HCT116 (cell line): ENCODE data around the gene MIGA1. TPM values are rescaled to one million over a fixed set of nuclear protein-coding genes. Genes with fewer than 3 reads are reported as not detected.
"Not testable (repeated sequence)": the region's sequence is repeated elsewhere in the genome, so short reads cannot be mapped to it uniquely, and the experiment has no call there.

ENCODE experiments used
- ATAC-seq: fragments of 200-7000 bp; cut with Tn5 transposase; 2 replicates; pipeline ENCODE4 v1.9.1; 2020; ENCODE audit warnings: mild to moderate bottlenecking, moderate library complexity
- BruUV-seq: library from RNA; stranded (reverse); fragments of 400-500 nt; replicated peaks from 2 replicates; lab custom pipeline; 2021; lab: Mats Ljungman, UMichigan
- CTCF ChIA-PET: fragments of 300-600 bp; sonication (Branson Sonifier 250); formaldehyde crosslinking; loops from one replicate; lab custom pipeline; 2021; ENCODE audit warnings: antibody characterized with exemption; lab: Charles Lee
- POLR2A ChIA-PET: fragments of 300-600, 350-600 bp; sonication (Branson Sonifier 250); formaldehyde crosslinking; loops from one replicate; lab custom pipeline; 2021; ENCODE audit warnings: antibody characterized with exemption; lab: Charles Lee
- RAD21 ChIA-PET, 2 experiments: fragments of 300-600 bp; sonication (Branson Sonifier 250); formaldehyde crosslinking; loops; one replicate each; lab custom pipeline; 2023; ENCODE audit warnings: low total read pairs in 2 of 2; ENCODE audit not compliant: uncharacterized antibody in 2 of 2, unreplicated experiment in 2 of 2, low non-redundant PET in 1 of 2; lab: Charles Lee
- DNase-seq: peaks from one replicate; pipeline ENCODE4 v3.0.0-alpha.2; 2010; ENCODE audit warnings: low read depth, low spot score
- H2AFZ ChIP-seq: fragments of 200-600 bp; shearing (Covaris generic), sonication (generic); 2 replicates; pipeline ENCODE4 v1.6.1; 2017; ENCODE audit warnings: low read depth, mixed run types, mixed read lengths, antibody characterized with exemption, low read length; ENCODE audit not compliant: poor library complexity, severe bottlenecking
- H3K27ac ChIP-seq: 2 replicates; pipeline ENCODE4 v1.5.1; 2012; ENCODE audit warnings: low read depth, low read length
- H3K27me3 ChIP-seq: fragments of 200-600 bp; sonication (generic); 2 replicates; pipeline ENCODE4 v1.6.1; 2016; ENCODE audit warnings: mixed run types, low read length, mixed read lengths; ENCODE audit not compliant: insufficient read depth
- H3K36me3 ChIP-seq, 2 experiments: fragments of 200-500 bp in 1 of 2; fragments of 200-600 bp in 1 of 2; sonication (Bioruptor generic) in 1 of 2; sonication (generic) in 1 of 2; 2 replicates each; pipeline versions ENCODE4 v1.5.1 to v1.6.1; 2014 to 2016; ENCODE audit warnings: low read length in 2 of 2, inconsistent platforms in 1 of 2, mixed read lengths in 1 of 2, mixed run types in 1 of 2; ENCODE audit not compliant: insufficient read depth in 2 of 2, control insufficient read depth in 1 of 2
- H3K4me1 ChIP-seq, 2 experiments: fragments of 200-600 bp in 1 of 2; sonication (generic) in 1 of 2; 2 replicates each; pipeline versions ENCODE4 v1.5.1 to v1.6.1; 2012 to 2017; ENCODE audit warnings: low read length in 2 of 2, inconsistent platforms in 1 of 2, mild to moderate bottlenecking in 1 of 2, mixed read lengths in 1 of 2, mixed run types in 1 of 2, moderate library complexity in 1 of 2; ENCODE audit not compliant: insufficient read depth in 2 of 2, control insufficient read depth in 1 of 2
- H3K4me2 ChIP-seq: fragments of 200-600 bp; sonication (generic); 2 replicates; pipeline ENCODE4 v1.6.1; 2017; ENCODE audit warnings: mixed run types, low read length, mixed read lengths
- H3K4me3 ChIP-seq, 2 experiments: fragments of 200-600 bp in 1 of 2; sonication (generic) in 1 of 2; replicated peaks in 1 of 2; 2 replicates each; pipeline ENCODE4 v1.5.1; 2011 to 2016; ENCODE audit warnings: low read length in 2 of 2, control low read depth in 1 of 2, low read depth in 1 of 2, mild to moderate bottlenecking in 1 of 2, mixed read lengths in 1 of 2, mixed run types in 1 of 2
- H3K79me2 ChIP-seq: fragments of 200-600 bp; sonication (generic); 2 replicates; pipeline ENCODE4 v1.6.1; 2017; ENCODE audit warnings: mild to moderate bottlenecking, mixed run types, low read length, moderate library complexity, mixed read lengths; ENCODE audit not compliant: insufficient read depth
- H3K9ac ChIP-seq: fragments of 200-600 bp; sonication (generic); 2 replicates; pipeline ENCODE4 v1.6.1; 2016; ENCODE audit warnings: low read length, mixed read lengths
- H3K9me2 ChIP-seq: fragments of 200-600 bp; sonication (generic), shearing (Covaris generic); 2 replicates; pipeline ENCODE4 v1.6.1; 2017; ENCODE audit warnings: mixed run types, mild to moderate bottlenecking, moderate library complexity; ENCODE audit not compliant: insufficient read depth
- H3K9me3 ChIP-seq, 2 experiments: fragments of 200-500 bp in 1 of 2; fragments of 200-600 bp in 1 of 2; sonication (Bioruptor generic) in 1 of 2; sonication (generic) in 1 of 2; 2 replicates each; pipeline ENCODE4 v1.6.1; 2014 to 2017; ENCODE audit warnings: low read length in 2 of 2, mixed read lengths in 2 of 2, inconsistent platforms in 1 of 2, low read depth in 1 of 2, mild to moderate bottlenecking in 1 of 2, mixed run types in 1 of 2, moderate library complexity in 1 of 2; ENCODE audit not compliant: control insufficient read depth in 1 of 2, insufficient read depth in 1 of 2
- H4K20me1 ChIP-seq: fragments of 200-600 bp; sonication (generic), shearing (Covaris generic); 2 replicates; pipeline ENCODE4 v1.6.1; 2017; ENCODE audit warnings: mixed run types, mild to moderate bottlenecking, moderate library complexity; ENCODE audit not compliant: insufficient read depth
- ATF3 ChIP-seq: IDR thresholded peaks from 2 replicates; pipeline ENCODE4 v1.6.1; 2012
- EGR1 ChIP-seq: IDR thresholded peaks from 2 replicates; pipeline ENCODE4 v1.6.1; 2012; ENCODE audit warnings: low read depth
- ELF1 ChIP-seq: IDR thresholded peaks from 2 replicates; pipeline ENCODE4 v1.6.1; 2012; ENCODE audit warnings: low read depth, borderline replicate concordance
- FOSL1 ChIP-seq: IDR thresholded peaks from 2 replicates; pipeline ENCODE4 v1.6.1; 2012; ENCODE audit warnings: low read depth
- MAX ChIP-seq: IDR thresholded peaks from 2 replicates; pipeline ENCODE4 v1.6.1; 2012
- POLR2A ChIP-seq: IDR thresholded peaks from 2 replicates; pipeline ENCODE4 v1.7.0; 2011; ENCODE audit warnings: borderline replicate concordance; ENCODE audit not compliant: insufficient read depth, insufficient read length; ENCODE audit errors: extremely low read depth
- POLR2AphosphoS5 ChIP-seq: IDR thresholded peaks from 2 replicates; pipeline ENCODE4 v1.6.1; 2011; ENCODE audit warnings: mild to moderate bottlenecking, low read depth, low read length, moderate library complexity
- REST ChIP-seq: IDR thresholded peaks from 2 replicates; pipeline ENCODE4 v1.6.1; 2012; ENCODE audit warnings: low read depth
- SIN3A ChIP-seq: IDR thresholded peaks from 2 replicates; pipeline ENCODE4 v1.6.1; 2012; ENCODE audit warnings: low read depth
- SRF ChIP-seq: IDR thresholded peaks from 2 replicates; pipeline ENCODE4 v1.6.1; 2012; ENCODE audit warnings: low read depth
- ZNF274 ChIP-seq: fragments of 200-500 bp; sonication (Bioruptor generic); IDR thresholded peaks from 2 replicates; pipeline ENCODE4 v1.6.1; 2014; ENCODE audit warnings: mild to moderate bottlenecking, low read depth, low read length, inconsistent platforms
- intact Hi-C: fragments of 100-400 bp; cut with micrococcal nuclease; formaldehyde crosslinking; loops from 2 replicates; pipeline ENCODE4 v1.10.0; 2022
- total RNA-seq: library from RNA; stranded (reverse); gene quantifications from one replicate; pipeline ENCODE4 v1.2.1, GENCODE V29; 2021; ENCODE audit not compliant: unreplicated experiment

The MIGA1 gene
- total RNA-seq, 1 experiment from 2014 or later, result 9.6 TPM

GRCh38 chr1:77783141-77783540 lies 3.7 kb downstream of the MIGA1 start:
- intact Hi-C loops, result no loop called here
- H3K9me3 ChIP-seq, result no peaks in the 10 kb centered on the region
- POLR2A ChIA-PET, result no interaction called here
- no peak overlapping the region for H3K4me2 ChIP-seq
- TF ChIP-seq SRF (no peak), ZNF274 (no peak), MAX (no peak), POLR2A (no peak), ELF1 (no peak), ATF3 (no peak), SIN3A (no peak), FOSL1 (no peak), EGR1 (no peak), REST (no peak), POLR2AphosphoS5 (no peak)
- RAD21 ChIA-PET, result no interaction called here
- DNase-seq, result no peak
- BruUV-seq, result no TSS peak
- H3K4me1 ChIP-seq, result peaks cover 6 to 14% of the 10 kb centered on the region in 2 experiments; a peak in 3 of 4 replicates
- CTCF ChIA-PET, result no interaction called here
- no peaks in the 10 kb centered on the region for H3K9me2 ChIP-seq
- no peak overlapping the region for H3K9ac ChIP-seq
- ATAC-seq, result no peak
- H2AFZ ChIP-seq, result no peak overlapping the region
- H4K20me1 ChIP-seq, result no peaks in the 10 kb centered on the region
- H3K36me3 ChIP-seq, result peaks cover 0 to 4% of the 10 kb centered on the region in 2 experiments; a peak in 1 of 4 replicates
- no peak overlapping the region for H3K27ac ChIP-seq
- H3K4me3 ChIP-seq, result no peak overlapping the region
- H3K79me2 ChIP-seq, result peaks cover 37% of the 10 kb centered on the region
- no peaks in the 10 kb centered on the region for H3K27me3 ChIP-seq

- H3K9ac ChIP-seq, H3K9me3 ChIP-seq, H3K27ac ChIP-seq, DNase-seq, H3K4me3 ChIP-seq, BruUV-seq, CTCF ChIA-PET, H2AFZ ChIP-seq, RAD21 ChIA-PET, H3K36me3 ChIP-seq, H4K20me1 ChIP-seq, ATAC-seq, intact Hi-C loops, H3K4me1 ChIP-seq, H3K4me2 ChIP-seq, POLR2A ChIA-PET, H3K27me3 ChIP-seq, H3K9me2 ChIP-seq: not testable (repeated sequence)
- peaks cover 20% of the 10 kb centered on the region for H3K79me2 ChIP-seq
Observed at GRCh38 chr1:77786093-77786741, 6.8 kb downstream of the MIGA1 start.
